ENCODE measurements around the gene ATP2A1.
"Not testable (repeated sequence)": the region's sequence is repeated elsewhere in the genome, so short reads cannot be mapped to it uniquely, and the experiment has no call there.

ATP2A1 gene

GRCh38 chr16:28863929-28864793, 14.1 kb upstream of the ATP2A1 start:
- DNase-seq: peak; percentile 33

- no peak for DNase-seq
These were observed 13.1 kb upstream of the ATP2A1 start for GRCh38 chr16:28865001-28865688.

GRCh38 chr16:28865722-28866453, 12.4 kb upstream of the ATP2A1 start:
- no peak for DNase-seq

GRCh38 chr16:28866454-28866804, 11.9 kb upstream of the ATP2A1 start:
- DNase-seq: no peak

- DNase-seq: no peak
These were observed 11.0 kb upstream of the ATP2A1 start for GRCh38 chr16:28867241-28867640.

- not testable (repeated sequence) for DNase-seq
These were observed 10.6 kb upstream of the ATP2A1 start for GRCh38 chr16:28867646-28868045.

- DNase-seq: no peak
These were observed 9.1 kb upstream of the ATP2A1 start for GRCh38 chr16:28869201-28869600.

GRCh38 chr16:28872952-28873351, 5.3 kb upstream of the ATP2A1 start:
- DNase-seq: no peak

GRCh38 chr16:28873543-28874201, 4.6 kb upstream of the ATP2A1 start:
- peak; percentile 47 for DNase-seq

GRCh38 chr16:28874406-28874805, 3.9 kb upstream of the ATP2A1 start:
- no peak for DNase-seq

- no peak for DNase-seq
These were observed 2.9 kb upstream of the ATP2A1 start for GRCh38 chr16:28875134-28876018.

GRCh38 chr16:28876019-28876659, 2.1 kb upstream of the ATP2A1 start:
- DNase-seq: no peak

- no peak for DNase-seq
These were observed 1.2 kb upstream of the ATP2A1 start for GRCh38 chr16:28876973-28877654.

- DNase-seq: no peak
These were observed 660 bp upstream of the ATP2A1 start for GRCh38 chr16:28877655-28878000.

- no peak for DNase-seq
These were observed 1.1 kb downstream of the ATP2A1 start for GRCh38 chr16:28879261-28879840.

- peak; percentile 86 for DNase-seq
These were observed 1.7 kb downstream of the ATP2A1 start for GRCh38 chr16:28879841-28880588.

- no peak for DNase-seq
These were observed 2.3 kb downstream of the ATP2A1 start for GRCh38 chr16:28880589-28880915.

GRCh38 chr16:28880955-28881354, 2.7 kb downstream of the ATP2A1 start:
- no peak for DNase-seq

- DNase-seq: not testable (repeated sequence)
These were observed 3.3 kb downstream of the ATP2A1 start for GRCh38 chr16:28881565-28881964.
